ENCODE data around the gene C9orf72. TPM values are rescaled to one million over a fixed set of nuclear protein-coding genes. Genes with fewer than 3 reads are reported as not detected.

The C9orf72 gene
- total RNA-seq, 1 experiment from 2014 or later = 5.9 TPM

DNA sequence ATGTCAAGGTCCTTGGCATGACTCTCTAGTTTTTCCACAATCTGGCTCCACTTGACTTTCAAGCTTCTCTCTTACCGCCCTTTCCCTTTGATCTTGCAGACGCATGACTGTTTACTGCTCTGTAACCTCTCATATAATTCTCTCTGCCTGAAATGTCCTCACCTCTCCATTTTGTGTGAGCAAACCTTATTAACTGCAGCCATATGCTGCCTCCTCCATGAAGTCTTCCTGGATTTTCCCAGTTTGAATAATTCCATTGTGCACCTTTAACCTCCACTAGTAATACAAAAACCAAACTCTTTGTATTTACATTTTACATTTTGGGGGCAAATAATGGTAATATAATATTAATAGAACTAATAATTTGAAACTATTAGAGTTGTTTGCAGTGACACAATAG, 9.5 kb upstream of the C9orf72 start:
- H3K4me1 ChIP-seq (ENCODE audit: insufficient read depth, low read length, poor library complexity, severe bottlenecking) = no peaks in the 10 kb centered on the region
- ChIA-PET POLR2A (ENCODE audit: low non-redundant PET) (no interaction called here), CTCF (no interaction called here)
- H3K9me3 ChIP-seq (ENCODE audit: low read depth, low read length, poor library complexity, severe bottlenecking) = no peaks in the 10 kb centered on the region
- no peaks in the 10 kb centered on the region for H3K36me3 ChIP-seq (ENCODE audit: insufficient read depth, low read length, poor library complexity, severe bottlenecking)
- H3K4me3 ChIP-seq (ENCODE audit: low read depth, low read length, poor library complexity, severe bottlenecking) = no peak overlapping the region
- no peaks in the 10 kb centered on the region for H3K27me3 ChIP-seq (replicated peaks; ENCODE audit: insufficient read depth, low read depth, low read length, poor library complexity)
- intact Hi-C loops (cut with micrococcal nuclease; ENCODE audit: unreplicated experiment) = no loop called here
- BruUV-seq (replicated peaks) = no TSS peak
- no peak for DNase-seq (ENCODE audit: low spot score)
- H3K27ac ChIP-seq (ENCODE audit: low read depth, low read length, poor library complexity, severe bottlenecking) = no peak overlapping the region
- no peak for TF ChIP-seq EZH2 (IDR thresholded peaks at IDR 0.05; ENCODE audit: borderline replicate concordance, low read depth, low read length, poor library complexity, severe bottlenecking)
- no peak for TF ChIP-seq CTCF (conservative IDR thresholded peaks at IDR 0.05; ENCODE audit: low read depth, low read length)

- Histone ChIP-seq H3K4me3 (ENCODE audit: low read depth, low read length, poor library complexity, severe bottlenecking) (no peak overlapping the region), H3K36me3 (ENCODE audit: insufficient read depth, low read length, poor library complexity, severe bottlenecking) (no peaks in the 10 kb centered on the region), H3K27me3 (replicated peaks; ENCODE audit: insufficient read depth, low read depth, low read length, poor library complexity) (no peaks in the 10 kb centered on the region), H3K9me3 (ENCODE audit: low read depth, low read length, poor library complexity, severe bottlenecking) (no peaks in the 10 kb centered on the region), H3K27ac (ENCODE audit: low read depth, low read length, poor library complexity, severe bottlenecking) (no peak overlapping the region), H3K4me1 (ENCODE audit: insufficient read depth, low read length, poor library complexity, severe bottlenecking) (no peaks in the 10 kb centered on the region)
- CTCF ChIA-PET = no interaction called here
- DNase-seq (ENCODE audit: low spot score) = no peak
- BruUV-seq (replicated peaks) = no TSS peak
- intact Hi-C loops (cut with micrococcal nuclease; ENCODE audit: unreplicated experiment) = no loop called here
- no peak for TF ChIP-seq CTCF (conservative IDR thresholded peaks at IDR 0.05; ENCODE audit: low read depth, low read length)
- no peak for TF ChIP-seq EZH2 (IDR thresholded peaks at IDR 0.05; ENCODE audit: borderline replicate concordance, low read depth, low read length, poor library complexity, severe bottlenecking)
- POLR2A ChIA-PET (ENCODE audit: low non-redundant PET) = interaction anchor here (0.6 kb wide), 1 partner anchor 154 kb away, joined by 3 read pairs; no protein-coding TSS in a partner anchor
These were observed 8.5 kb upstream of the C9orf72 start for GRCh38 chr9:27581826-27582225.

- DNase-seq (ENCODE audit: low spot score) = peak; percentile 96
- H3K27me3 ChIP-seq (replicated peaks; ENCODE audit: insufficient read depth, low read depth, low read length, poor library complexity) = no peaks in the 10 kb centered on the region
- intact Hi-C loops (cut with micrococcal nuclease; ENCODE audit: unreplicated experiment) = no loop called here
- peak overlapping the region; percentile 84 for H3K27ac ChIP-seq (ENCODE audit: low read depth, low read length, poor library complexity, severe bottlenecking)
- H3K9me3 ChIP-seq (ENCODE audit: low read depth, low read length, poor library complexity, severe bottlenecking) = no peaks in the 10 kb centered on the region
- TF ChIP-seq EZH2 (IDR thresholded peaks at IDR 0.05; ENCODE audit: borderline replicate concordance, low read depth, low read length, poor library complexity, severe bottlenecking) (no peak), CTCF (conservative IDR thresholded peaks at IDR 0.05; ENCODE audit: low read depth, low read length) (no peak)
- H3K4me1 ChIP-seq (ENCODE audit: insufficient read depth, low read length, poor library complexity, severe bottlenecking) = no peaks in the 10 kb centered on the region
- H3K4me3 ChIP-seq (ENCODE audit: low read depth, low read length, poor library complexity, severe bottlenecking) = peak overlapping the region; percentile 67
- POLR2A ChIA-PET (ENCODE audit: low non-redundant PET) = interaction anchor here (0.6 kb wide), 4 partner anchors 13 to 682 kb away, joined by 3 to 13 read pairs (median 6); no protein-coding TSS in a partner anchor
- no peaks in the 10 kb centered on the region for H3K36me3 ChIP-seq (ENCODE audit: insufficient read depth, low read length, poor library complexity, severe bottlenecking)
- CTCF ChIA-PET = interaction anchor here (0.6 kb wide), 1 partner anchor 33 kb away, joined by 3 read pairs; no protein-coding TSS in a partner anchor
- BruUV-seq (replicated peaks) = TSS peak; percentile 78
These were observed 631 bp upstream of the C9orf72 start for GRCh38 chr9:27573634-27574590.

Data from A673 (cell line).